NCI-H446 treated with DMSO at 0.1 percent for 48 hours (cell line): ENCODE results near the gene GOT1.

Experiments
- DNase-seq: peaks from one replicate; lab custom pipeline; 2025; lab: John Stamatoyannopoulos, UW

The GOT1 gene

DNA sequence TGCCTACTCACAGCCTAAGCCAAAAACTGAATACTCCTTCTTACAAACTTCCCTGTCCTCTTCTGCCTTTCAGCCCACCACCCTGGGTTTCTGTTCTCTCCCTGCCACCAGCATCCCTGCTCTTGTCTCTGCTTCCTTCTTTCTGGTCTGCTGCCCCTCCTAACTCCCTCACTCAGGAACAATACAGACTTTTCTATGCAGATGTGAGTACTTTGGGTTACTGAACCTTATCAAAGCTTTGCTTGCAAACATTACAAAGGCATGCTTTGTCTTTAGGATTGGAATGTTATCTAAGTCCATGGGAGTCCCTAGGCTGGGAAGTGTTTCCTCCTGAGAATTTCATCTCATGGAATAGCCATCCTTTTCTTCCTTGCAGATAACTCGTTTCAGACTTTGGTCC lies 72.3 kb downstream of the GOT1 start:
- DNase-seq: no peak

DNA sequence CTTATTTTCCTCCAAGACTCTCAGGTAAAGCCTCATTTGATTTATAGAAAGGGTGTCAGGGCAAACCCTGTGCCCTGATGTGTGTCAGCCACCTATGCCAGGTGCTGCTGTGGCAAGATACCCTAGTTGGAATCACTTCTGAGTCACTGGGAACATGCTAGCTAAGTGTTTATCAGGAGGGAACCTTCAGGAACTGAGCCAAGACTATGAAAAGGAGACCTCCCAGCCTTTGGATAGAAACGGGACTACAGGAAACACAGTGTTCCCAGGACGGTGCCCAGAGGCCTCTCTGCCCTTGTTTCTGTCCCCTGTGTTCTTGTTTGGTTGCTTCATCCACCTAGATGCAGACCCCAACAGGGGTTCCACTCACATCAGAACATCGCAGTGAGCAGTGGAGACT lies 72.7 kb downstream of the GOT1 start:
- DNase-seq: no peak

DNA sequence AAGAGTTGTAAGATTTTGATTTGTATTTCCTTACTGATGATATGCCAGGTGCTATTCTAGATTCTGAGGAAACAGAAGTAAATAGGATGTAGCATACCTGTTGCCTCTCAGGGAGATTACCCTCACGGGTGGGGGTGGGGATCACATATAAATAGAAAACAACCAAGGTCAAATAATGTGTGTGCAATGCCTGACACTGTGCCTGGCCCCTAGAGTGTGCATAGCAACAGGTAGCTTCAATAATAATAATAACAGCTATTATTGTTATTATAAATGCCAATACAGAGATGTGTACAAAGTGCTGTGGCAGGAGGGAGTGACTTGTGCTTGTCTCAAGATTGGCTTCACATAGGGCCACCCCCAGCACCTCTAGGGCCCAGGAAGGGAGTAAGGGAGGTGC lies 77.2 kb downstream of the GOT1 start:
- no peak for DNase-seq

DNA sequence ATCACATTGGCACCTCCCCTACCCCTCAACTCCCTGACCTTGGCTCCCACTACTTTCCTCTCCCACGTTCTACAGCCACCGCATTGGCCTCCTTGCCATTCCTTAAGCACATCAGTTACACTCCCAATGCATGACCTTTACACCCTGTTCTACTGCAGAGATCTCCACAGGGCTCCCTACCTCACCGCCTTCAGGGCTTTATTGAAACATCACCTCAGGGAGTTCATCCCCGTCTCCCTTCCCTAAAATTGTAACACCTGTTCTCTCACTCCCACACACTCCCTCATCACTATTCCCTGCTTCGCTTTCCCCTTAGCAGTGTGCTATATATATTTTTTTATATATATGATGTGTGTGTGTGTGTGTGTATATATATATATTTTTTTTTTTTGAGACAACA lies 82.8 kb downstream of the GOT1 start:
- no peak for DNase-seq
